Measurements from ENCODE around the gene EPS8.

The EPS8 gene

GRCh38 chr12:15608406-15608805 is 180.8 kb downstream of the EPS8 start:
- in situ Hi-C loops (cut with MboI; ENCODE audit: low sequenced_read_pairs) = no loop called here

- in situ Hi-C loops (cut with MboI; ENCODE audit: low sequenced_read_pairs) = no loop called here
These were observed 183.2 kb downstream of the EPS8 start for GRCh38 chr12:15605881-15606590.

- in situ Hi-C loops (cut with MboI; ENCODE audit: low sequenced_read_pairs) = no loop called here
These were observed 185.6 kb downstream of the EPS8 start for GRCh38 chr12:15603474-15604085.

- in situ Hi-C loops (cut with MboI; ENCODE audit: low sequenced_read_pairs) = no loop called here
These were observed 187.0 kb downstream of the EPS8 start for GRCh38 chr12:15602051-15602672.

- in situ Hi-C loops (cut with MboI; ENCODE audit: low sequenced_read_pairs) = no loop called here
These were observed 187.9 kb downstream of the EPS8 start for GRCh38 chr12:15601210-15601800.

GRCh38 chr12:15600223-15600935 is 188.8 kb downstream of the EPS8 start:
- in situ Hi-C loops (cut with MboI; ENCODE audit: low sequenced_read_pairs) = no loop called here

GRCh38 chr12:15599266-15600037 is 189.7 kb downstream of the EPS8 start:
- in situ Hi-C loops (cut with MboI; ENCODE audit: low sequenced_read_pairs) = loop anchor here (25.0 kb wide), 1 partner anchor 263 kb away; no protein-coding TSS in a partner anchor

- in situ Hi-C loops (cut with MboI; ENCODE audit: low sequenced_read_pairs) = loop anchor here (25.0 kb wide), 1 partner anchor 265 kb away; no protein-coding TSS in a partner anchor
These were observed 191.9 kb downstream of the EPS8 start for GRCh38 chr12:15597125-15597830.

- in situ Hi-C loops (cut with MboI; ENCODE audit: low sequenced_read_pairs) = loop anchor here (25.0 kb wide), 1 partner anchor 266 kb away; no protein-coding TSS in a partner anchor
These were observed 193.0 kb downstream of the EPS8 start for GRCh38 chr12:15596174-15596573.

- in situ Hi-C loops (cut with MboI; ENCODE audit: low sequenced_read_pairs) = loop anchor here (25.0 kb wide), 1 partner anchor 269 kb away; no protein-coding TSS in a partner anchor
These were observed 196.3 kb downstream of the EPS8 start for GRCh38 chr12:15592934-15593333.

GRCh38 chr12:15591811-15592210 is 197.4 kb downstream of the EPS8 start:
- in situ Hi-C loops (cut with MboI; ENCODE audit: low sequenced_read_pairs) = loop anchor here (25.0 kb wide), 1 partner anchor 270 kb away; no protein-coding TSS in a partner anchor

- in situ Hi-C loops (cut with MboI; ENCODE audit: low sequenced_read_pairs) = loop anchor here (25.0 kb wide), 1 partner anchor 272 kb away; no protein-coding TSS in a partner anchor
These were observed 198.9 kb downstream of the EPS8 start for GRCh38 chr12:15590180-15590826.

GRCh38 chr12:15589328-15590032 is 199.7 kb downstream of the EPS8 start:
- in situ Hi-C loops (cut with MboI; ENCODE audit: low sequenced_read_pairs) = loop anchor here (25.0 kb wide), 1 partner anchor 273 kb away; no protein-coding TSS in a partner anchor

- in situ Hi-C loops (cut with MboI; ENCODE audit: low sequenced_read_pairs) = loop anchor here (25.0 kb wide), 1 partner anchor 278 kb away; no protein-coding TSS in a partner anchor
These were observed 204.7 kb downstream of the EPS8 start for GRCh38 chr12:15584366-15585041.

GRCh38 chr12:15583804-15584203 is 205.4 kb downstream of the EPS8 start:
- in situ Hi-C loops (cut with MboI; ENCODE audit: low sequenced_read_pairs) = loop anchor here (25.0 kb wide), 1 partner anchor 278 kb away; no protein-coding TSS in a partner anchor

GRCh38 chr12:15581006-15581405 is 208.2 kb downstream of the EPS8 start:
- in situ Hi-C loops (cut with MboI; ENCODE audit: low sequenced_read_pairs) = loop anchor here (25.0 kb wide), 1 partner anchor 281 kb away; no protein-coding TSS in a partner anchor

- in situ Hi-C loops (cut with MboI; ENCODE audit: low sequenced_read_pairs) = loop anchor here (25.0 kb wide), 1 partner anchor 282 kb away; no protein-coding TSS in a partner anchor
These were observed 208.8 kb downstream of the EPS8 start for GRCh38 chr12:15580431-15580830.

Measured in hTERT RPE-1 (cell line).